Stimulated activated CD8-positive, alpha-beta memory T cell treated with anti-CD3 and anti-CD28 coated beads, Interleukin-12 subunit alpha, Interleukin-12 subunit beta, amount 100 ng/mL, for 24 hours (primary cell): Measurements from ENCODE around the gene LGALS4.
"Not testable (repeated sequence)": the region's sequence is repeated elsewhere in the genome, so short reads cannot be mapped to it uniquely, and the experiment has no call there.

Experiments used
- DNase-seq: peaks from one replicate; pipeline ENCODE4 v3.0.0-alpha.2; 2020; ENCODE audit errors: extremely low read depth

Gene LGALS4

GRCh38 chr19:38796154-38796553, 16.6 kb downstream of the LGALS4 start:
- no peak for DNase-seq

GRCh38 chr19:38795549-38795948, 17.2 kb downstream of the LGALS4 start:
- no peak for DNase-seq

- no peak for DNase-seq
Measured at GRCh38 chr19:38793671-38794070, 19.1 kb downstream of the LGALS4 start.

- DNase-seq, result no peak
Measured at GRCh38 chr19:38793177-38793576, 19.6 kb downstream of the LGALS4 start.

GRCh38 chr19:38792250-38793111, 20.3 kb downstream of the LGALS4 start:
- DNase-seq, result no peak

- not testable (repeated sequence) for DNase-seq
Measured at GRCh38 chr19:38791451-38792064, 21.2 kb downstream of the LGALS4 start.

- DNase-seq, result not testable (repeated sequence)
Measured at GRCh38 chr19:38790507-38791403, 22.0 kb downstream of the LGALS4 start.

GRCh38 chr19:38788478-38789243, 24.1 kb downstream of the LGALS4 start, which contains the start of gene LGALS7B:
TSS of gene LGALS7B (plus strand) at chr19:38789200. CDS start at chr19:38789227, 27 bp downstream.
- DNase-seq, result no peak

GRCh38 chr19:38786572-38787265, 26.0 kb downstream of the LGALS4 start:
- DNase-seq, result no peak

GRCh38 chr19:38786061-38786460, 26.7 kb downstream of the LGALS4 start:
- DNase-seq, result not testable (repeated sequence)

GRCh38 chr19:38785187-38785699, 27.5 kb downstream of the LGALS4 start:
- DNase-seq, result no peak

- no peak for DNase-seq
Measured at GRCh38 chr19:38784224-38784623, 28.5 kb downstream of the LGALS4 start.

- DNase-seq, result not testable (repeated sequence)
Measured at GRCh38 chr19:38782212-38782611, 30.5 kb downstream of the LGALS4 start.

GRCh38 chr19:38781058-38781457, 31.7 kb downstream of the LGALS4 start:
- DNase-seq, result no peak

- no peak for DNase-seq
Measured at GRCh38 chr19:38780443-38780842, 32.3 kb downstream of the LGALS4 start.

- DNase-seq, result no peak
Measured at GRCh38 chr19:38778733-38779132, 34.0 kb downstream of the LGALS4 start.

- no peak for DNase-seq
Measured at GRCh38 chr19:38774181-38774950, 38.4 kb downstream of the LGALS4 start.

GRCh38 chr19:38773469-38774177, 39.1 kb downstream of the LGALS4 start, which contains the start of gene LGALS7:
TSS of gene LGALS7 (minus strand) at chr19:38773517. CDS start at chr19:38773492, 25 bp downstream.
- DNase-seq, result no peak

- DNase-seq, result not testable (repeated sequence)
Measured at GRCh38 chr19:38771569-38771968, 41.2 kb downstream of the LGALS4 start.
